GM12892 (cell line): Measurements from ENCODE around the gene ELMO3.

ENCODE experiments used
- POLR2A ChIP-seq: IDR thresholded peaks from 2 replicates; pipeline ENCODE4 v1.6.1; 2011; ENCODE audit warnings: low read depth, low read length, control low read depth
- POLR2AphosphoS5 ChIP-seq: IDR thresholded peaks from 2 replicates; pipeline ENCODE4 v1.6.1; 2011; ENCODE audit warnings: low read depth, low read length, control low read depth

GRCh38 chr16:67156143-67156844, 42.6 kb upstream of the ELMO3 start:
- TF ChIP-seq POLR2AphosphoS5 (no peak), POLR2A (no peak)
